PC-9 (cell line): ENCODE data around the gene LCA5.

Source experiments
- EZH2 ChIP-seq: fragments of 200-600 bp; sonication (generic); IDR thresholded peaks from 2 replicates; pipeline ENCODE4 v1.8.0; 2017; ENCODE audit warnings: antibody characterized with exemption, low read depth
- TF ChIP-seq, protein P1 (sequence below): fragments of 200-600 bp; sonication (generic); conservative IDR thresholded peaks from 2 replicates; pipeline ENCODE4 v1.6.1; 2017; ENCODE audit warnings: mixed run types, antibody characterized with exemption, mild to moderate bottlenecking, moderate library complexity

GRCh38 chr6:79543886-79544285 is 6.7 kb upstream of the LCA5 start:
- TF ChIP-seq, protein P1, sequence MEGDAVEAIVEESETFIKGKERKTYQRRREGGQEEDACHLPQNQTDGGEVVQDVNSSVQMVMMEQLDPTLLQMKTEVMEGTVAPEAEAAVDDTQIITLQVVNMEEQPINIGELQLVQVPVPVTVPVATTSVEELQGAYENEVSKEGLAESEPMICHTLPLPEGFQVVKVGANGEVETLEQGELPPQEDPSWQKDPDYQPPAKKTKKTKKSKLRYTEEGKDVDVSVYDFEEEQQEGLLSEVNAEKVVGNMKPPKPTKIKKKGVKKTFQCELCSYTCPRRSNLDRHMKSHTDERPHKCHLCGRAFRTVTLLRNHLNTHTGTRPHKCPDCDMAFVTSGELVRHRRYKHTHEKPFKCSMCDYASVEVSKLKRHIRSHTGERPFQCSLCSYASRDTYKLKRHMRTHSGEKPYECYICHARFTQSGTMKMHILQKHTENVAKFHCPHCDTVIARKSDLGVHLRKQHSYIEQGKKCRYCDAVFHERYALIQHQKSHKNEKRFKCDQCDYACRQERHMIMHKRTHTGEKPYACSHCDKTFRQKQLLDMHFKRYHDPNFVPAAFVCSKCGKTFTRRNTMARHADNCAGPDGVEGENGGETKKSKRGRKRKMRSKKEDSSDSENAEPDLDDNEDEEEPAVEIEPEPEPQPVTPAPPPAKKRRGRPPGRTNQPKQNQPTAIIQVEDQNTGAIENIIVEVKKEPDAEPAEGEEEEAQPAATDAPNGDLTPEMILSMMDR: no peak
- TF ChIP-seq EZH2: no peak
